Activated T-cell treated with anti-CD3 and anti-CD28 coated beads for 4 hours (primary cell): Measurements from ENCODE around the gene PGM5.
"Not testable (repeated sequence)": the region's sequence is repeated elsewhere in the genome, so short reads cannot be mapped to it uniquely, and the experiment has no call there.

Experiments used
- DNase-seq: peaks from one replicate; pipeline ENCODE4 v3.0.0-alpha.2; 2020

Gene PGM5

DNA sequence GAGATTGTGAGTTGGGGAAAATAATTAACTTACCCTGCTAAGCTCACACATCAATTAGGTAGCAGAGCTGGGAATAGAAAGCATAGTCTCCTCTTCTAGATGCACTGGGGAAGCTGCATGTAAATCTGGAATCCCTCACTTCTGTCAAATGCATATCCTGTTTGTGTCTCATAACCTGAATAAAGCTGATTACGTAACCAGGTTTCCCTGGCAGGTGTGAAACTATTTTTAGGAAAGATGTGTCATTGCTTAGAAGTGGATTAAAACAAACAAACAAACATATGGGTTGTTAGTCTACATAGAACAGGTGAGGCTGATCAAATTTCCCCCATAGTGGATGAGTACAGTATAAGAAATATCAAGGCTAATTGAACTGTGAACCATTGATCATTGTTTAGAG lies 27.5 kb downstream of the PGM5 start:
- not testable (repeated sequence) for DNase-seq

GRCh38 chr9:68389558-68389957 lies 33.1 kb downstream of the PGM5 start:
- not testable (repeated sequence) for DNase-seq

DNA sequence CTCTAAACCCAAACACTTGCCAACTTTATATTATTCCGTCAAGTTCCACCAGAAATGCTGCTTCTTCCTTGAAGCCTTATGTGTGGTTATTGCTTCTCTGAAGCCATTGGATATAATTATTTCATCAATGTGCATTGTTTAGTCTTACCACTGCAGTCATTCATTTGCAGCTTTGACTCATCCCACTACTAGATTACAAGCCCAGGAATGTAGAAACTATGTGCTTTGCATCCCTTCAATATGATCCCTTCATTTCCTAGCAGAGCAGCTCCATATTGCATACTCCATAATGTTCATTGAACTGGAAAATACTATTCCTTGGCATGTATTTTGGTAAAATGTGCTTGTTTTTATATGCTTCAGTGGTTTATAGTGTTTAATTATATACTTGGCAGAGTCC lies 34.3 kb downstream of the PGM5 start:
- not testable (repeated sequence) for DNase-seq

- DNase-seq: not testable (repeated sequence)
Measured at GRCh38 chr9:68396411-68397094, 40.1 kb downstream of the PGM5 start.

GRCh38 chr9:68397095-68397423 lies 40.6 kb downstream of the PGM5 start:
- DNase-seq: not testable (repeated sequence)

- not testable (repeated sequence) for DNase-seq
Measured at GRCh38 chr9:68397796-68398195, 41.4 kb downstream of the PGM5 start.

- not testable (repeated sequence) for DNase-seq
Measured at GRCh38 chr9:68398324-68398723, 41.9 kb downstream of the PGM5 start.

GRCh38 chr9:68404421-68405185 lies 48.2 kb downstream of the PGM5 start:
- DNase-seq: not testable (repeated sequence)

- not testable (repeated sequence) for DNase-seq
Measured at GRCh38 chr9:68411865-68412264, 55.5 kb downstream of the PGM5 start.

DNA sequence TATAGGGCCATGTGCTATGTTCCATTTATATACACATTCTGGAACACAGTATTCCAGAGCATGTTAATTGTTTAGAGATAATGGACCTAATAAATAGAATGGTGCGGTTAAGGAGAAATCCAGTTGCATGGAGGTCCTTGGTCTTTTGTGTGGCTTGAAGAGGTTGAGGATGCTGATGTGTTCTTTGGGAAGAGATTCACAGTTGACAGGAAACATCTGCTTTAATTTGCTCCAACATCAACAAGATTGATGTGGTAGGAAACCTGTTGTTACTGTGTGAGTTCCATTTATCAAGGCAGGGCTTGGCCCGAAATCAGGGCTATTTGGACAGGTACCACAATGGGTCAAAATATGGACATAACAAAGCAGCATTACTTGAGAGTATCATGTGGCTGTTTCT lies 56.3 kb downstream of the PGM5 start:
- not testable (repeated sequence) for DNase-seq

DNA sequence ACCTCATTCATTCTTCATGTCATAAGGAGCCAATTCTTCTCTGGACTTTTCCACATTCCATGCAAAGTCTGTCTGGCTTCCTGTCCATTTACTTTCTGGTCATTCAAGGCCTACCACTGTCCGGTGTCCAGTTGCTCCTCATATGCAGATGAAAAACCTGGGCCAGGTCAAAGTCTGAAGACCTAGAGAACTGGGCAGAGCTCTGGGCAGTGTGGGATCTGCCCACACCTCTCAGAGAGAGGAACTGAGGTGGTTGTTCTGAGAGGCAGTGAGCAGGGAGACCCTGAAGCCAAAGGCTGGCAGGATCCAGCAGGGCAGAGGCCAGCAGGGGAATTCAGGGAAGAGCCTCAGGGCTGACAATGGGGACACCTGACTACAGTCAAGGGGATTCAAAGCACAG lies 58.7 kb downstream of the PGM5 start:
- not testable (repeated sequence) for DNase-seq

GRCh38 chr9:68416936-68417564 lies 60.6 kb downstream of the PGM5 start:
- DNase-seq: no peak

GRCh38 chr9:68417762-68418161 lies 61.4 kb downstream of the PGM5 start:
- no peak for DNase-seq

- DNase-seq: no peak
Measured at GRCh38 chr9:68418259-68418845, 61.9 kb downstream of the PGM5 start.

DNA sequence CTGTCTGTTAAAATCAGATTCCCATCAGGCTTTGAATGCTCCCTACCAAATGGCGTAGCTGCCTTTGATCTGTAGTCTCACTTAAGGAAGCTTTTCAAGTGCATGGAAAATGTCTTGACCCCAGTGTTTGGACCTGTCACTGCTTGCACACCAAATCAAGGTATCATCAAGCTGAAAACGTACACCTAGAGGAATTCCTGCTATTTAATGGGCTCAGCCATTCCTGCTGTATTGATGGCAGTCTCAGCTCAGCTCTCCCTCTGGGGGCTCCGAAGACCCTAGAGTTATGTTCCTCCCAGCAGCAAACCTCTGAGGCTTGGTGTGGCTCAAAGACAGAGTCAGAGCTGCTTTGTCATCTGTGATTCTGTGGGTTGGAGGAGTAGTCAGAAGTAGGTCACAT lies 63.5 kb downstream of the PGM5 start:
- no peak for DNase-seq

GRCh38 chr9:68426755-68427154 lies 70.3 kb downstream of the PGM5 start:
- DNase-seq: no peak

- no peak for DNase-seq
Measured at GRCh38 chr9:68427216-68427977, 71.0 kb downstream of the PGM5 start.

GRCh38 chr9:68428481-68428880 lies 72.1 kb downstream of the PGM5 start:
- DNase-seq: no peak

GRCh38 chr9:68429631-68430030 lies 73.2 kb downstream of the PGM5 start:
- DNase-seq: no peak

DNA sequence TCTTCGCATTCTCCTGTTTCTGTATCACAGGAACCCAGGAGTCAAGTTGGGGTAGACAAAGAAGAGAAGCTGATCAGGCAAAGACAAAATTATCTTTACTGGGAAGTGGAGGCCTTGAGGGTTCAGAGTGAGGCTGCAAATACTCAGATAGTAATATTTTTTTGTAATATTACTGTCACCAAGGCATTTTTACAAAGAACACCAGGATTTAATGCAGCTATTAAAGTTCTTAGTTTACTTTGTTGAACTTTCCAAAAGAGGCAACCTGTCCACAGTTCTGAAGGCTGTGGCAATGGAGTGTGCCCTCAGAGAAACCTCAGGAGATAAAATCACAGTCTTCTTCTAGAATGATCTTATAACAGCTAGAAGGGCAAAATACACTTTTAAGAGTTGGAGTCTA lies 74.9 kb downstream of the PGM5 start:
- DNase-seq: no peak

GRCh38 chr9:68433531-68434110 lies 77.2 kb downstream of the PGM5 start:
- no peak for DNase-seq

DNA sequence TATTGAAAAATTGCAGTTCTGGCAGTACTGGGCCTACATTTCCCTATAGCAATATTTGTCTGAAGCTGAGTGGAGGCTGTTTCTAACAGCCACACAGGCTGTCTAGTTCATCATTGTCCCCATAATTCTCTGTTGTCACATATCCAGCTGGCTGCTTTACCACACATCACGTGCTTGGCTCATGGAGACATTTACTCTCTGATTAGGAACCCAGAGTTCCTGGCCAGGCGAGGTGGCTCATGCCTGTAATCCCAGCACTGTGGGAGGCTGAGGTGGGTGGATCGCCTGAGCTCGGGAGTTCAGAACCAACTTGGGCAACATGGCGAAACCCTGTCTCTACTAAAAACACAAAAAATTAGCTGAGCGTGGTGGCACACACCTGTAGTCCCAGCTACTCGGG lies 81.4 kb downstream of the PGM5 start:
- no peak for DNase-seq

- no peak for DNase-seq
Measured at GRCh38 chr9:68443624-68444023, 87.2 kb downstream of the PGM5 start.
